SW 1271 (cell line): Measurements from ENCODE around the gene APOL2.
"Not testable (repeated sequence)": the region's sequence is repeated elsewhere in the genome, so short reads cannot be mapped to it uniquely, and the experiment has no call there.

ENCODE experiments used
- DNase-seq, 2 experiments: peaks; one replicate each; lab custom pipeline; 2025; lab: John Stamatoyannopoulos, UW

APOL2 gene

GRCh38 chr22:36243986-36244385, 4.7 kb upstream of the APOL2 start:
- no peak for DNase-seq

- DNase-seq, result no peak
Measured at GRCh38 chr22:36239150-36239400, 252 bp downstream of the APOL2 start.

DNA sequence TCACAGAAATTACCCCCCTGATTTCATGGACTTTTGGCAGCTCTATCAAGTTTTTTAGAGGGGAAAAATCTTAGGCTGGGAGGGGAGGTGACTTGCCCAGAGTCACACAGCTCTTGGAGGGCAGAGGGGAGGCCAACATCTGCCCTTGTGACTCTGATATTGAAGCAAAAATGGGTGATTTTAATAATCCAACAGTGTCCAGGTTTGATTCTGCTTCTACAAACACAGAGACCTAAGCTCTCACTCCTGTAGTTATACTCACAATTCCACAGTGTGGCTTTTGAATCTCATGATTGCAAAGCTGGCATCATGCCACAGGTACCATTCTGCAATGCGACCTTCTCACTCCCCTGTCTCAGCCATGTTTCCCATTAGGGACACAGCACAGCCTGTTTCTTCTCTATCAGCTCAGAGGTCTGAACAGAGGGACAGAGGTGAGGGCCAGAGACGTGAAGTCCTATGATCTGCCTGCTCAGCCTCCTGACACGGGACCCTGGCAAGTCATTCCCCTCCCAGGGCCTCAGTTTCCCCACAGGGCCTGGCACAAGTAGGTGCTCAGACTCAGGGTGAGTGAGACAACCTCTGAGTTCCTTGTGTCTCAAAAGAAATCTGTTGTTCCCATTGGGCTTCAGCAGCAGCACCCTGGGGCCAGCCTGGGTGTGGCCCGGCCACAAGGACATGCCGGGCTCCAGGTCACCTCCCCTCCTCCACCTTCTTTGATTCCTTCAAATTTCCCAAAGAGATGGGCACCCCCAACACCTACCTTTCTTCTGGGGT, 766 bp downstream of the APOL2 start:
- no peak for DNase-seq

DNA sequence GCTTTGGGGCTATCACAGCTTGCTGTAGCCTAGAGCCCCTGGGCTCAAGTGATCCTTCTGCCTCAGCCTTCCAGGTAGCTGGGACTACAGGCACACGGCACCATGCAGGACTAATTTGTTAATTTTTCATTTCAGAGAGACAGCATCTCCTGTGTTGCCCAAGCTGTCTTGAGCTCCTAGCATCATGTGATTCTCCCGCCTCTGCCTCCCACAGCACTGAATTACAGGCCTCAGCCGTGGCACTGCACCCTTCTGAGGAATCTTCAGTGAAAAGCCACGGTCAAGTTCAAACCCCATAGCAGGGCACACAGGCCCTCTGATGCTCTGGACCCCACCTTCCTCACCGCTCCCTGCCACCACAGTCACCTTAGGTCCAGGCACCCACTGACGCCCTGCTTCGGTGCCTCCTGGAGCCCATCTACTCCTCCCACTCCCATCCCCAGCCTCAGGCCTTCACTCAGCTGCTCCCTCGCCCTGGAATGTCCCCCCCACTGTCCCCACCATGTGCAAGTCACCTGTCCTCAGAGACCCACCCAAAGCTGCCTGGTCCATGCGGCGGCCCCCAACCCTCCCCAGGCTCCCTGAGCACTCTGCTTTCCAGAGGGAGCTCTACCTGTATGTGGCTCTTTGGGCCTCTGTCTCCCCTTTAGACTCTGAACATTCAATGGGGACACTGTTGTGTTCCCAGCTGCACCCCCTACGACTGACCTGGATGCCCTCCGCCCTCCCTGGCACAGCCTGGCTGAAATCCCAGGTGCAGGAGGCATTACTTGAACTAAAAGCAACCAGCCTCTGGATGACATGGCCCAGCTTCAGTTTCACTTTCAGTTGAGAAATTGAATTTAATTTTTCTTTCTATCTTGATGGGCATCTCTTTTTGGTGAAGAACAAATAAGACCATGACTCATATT, 1.6 kb downstream of the APOL2 start:
- no peak for DNase-seq

- no peak for DNase-seq
Measured at GRCh38 chr22:36236388-36237319, 2.7 kb downstream of the APOL2 start.

GRCh38 chr22:36235585-36235984, 3.7 kb downstream of the APOL2 start:
- no peak for DNase-seq

GRCh38 chr22:36234919-36235318, 4.4 kb downstream of the APOL2 start:
- DNase-seq, result no peak

DNA sequence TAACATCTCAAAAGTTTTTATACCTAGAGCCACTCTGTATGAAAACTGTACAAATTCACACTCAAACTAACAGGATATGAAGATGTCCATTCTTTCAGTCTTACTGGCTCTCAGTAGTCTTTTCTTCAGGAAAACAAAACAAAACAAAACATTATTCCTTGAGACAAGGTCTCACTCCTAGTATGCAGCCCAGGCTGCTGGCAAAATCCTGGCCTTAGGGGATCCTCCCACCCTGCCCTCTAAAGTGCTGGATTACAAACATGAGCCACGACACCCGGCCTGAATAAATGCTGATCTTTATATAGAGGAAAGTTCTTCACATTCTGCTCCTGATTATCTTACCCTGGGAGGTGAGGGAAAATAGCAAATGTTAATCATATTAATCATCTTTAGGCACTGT, 5.1 kb downstream of the APOL2 start:
- DNase-seq, result no peak

- DNase-seq, result no peak
Measured at GRCh38 chr22:36233796-36234195, 5.5 kb downstream of the APOL2 start.

DNA sequence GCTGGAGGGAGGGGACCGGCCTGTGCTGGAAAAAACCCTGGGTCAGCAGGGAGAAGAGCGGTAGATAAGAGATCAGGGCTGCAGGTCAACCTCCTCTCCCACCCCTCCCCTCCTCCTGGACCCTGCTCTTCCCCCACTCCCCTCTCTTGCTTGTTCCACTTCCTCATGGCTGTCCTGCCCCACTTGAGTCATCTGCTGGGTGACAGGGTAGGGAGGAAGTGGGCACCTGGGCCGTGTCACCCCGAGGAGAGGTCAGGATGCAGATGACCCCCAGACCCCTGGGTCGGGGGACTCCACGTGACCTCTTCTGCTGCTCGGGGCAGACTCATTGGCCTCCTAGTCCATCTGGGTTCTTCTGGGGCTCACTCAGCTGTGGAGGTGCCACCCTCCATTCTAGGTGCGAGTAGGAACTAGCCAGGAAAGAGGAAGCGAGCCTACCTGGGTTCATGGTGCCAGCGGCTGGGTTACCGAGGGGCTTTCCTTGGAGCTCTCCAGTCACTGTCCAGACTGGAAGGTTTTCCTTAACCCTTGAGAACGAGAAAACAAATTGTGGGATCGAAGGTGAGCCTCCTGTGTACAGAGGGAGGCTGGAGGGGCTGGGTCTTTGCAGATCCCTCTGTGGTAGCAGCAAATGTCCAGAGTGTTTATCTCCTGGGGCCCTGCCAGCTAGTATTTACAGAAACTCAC, 6.5 kb downstream of the APOL2 start:
- DNase-seq, result no peak

- DNase-seq, result not testable (repeated sequence)
Measured at GRCh38 chr22:36231051-36231450, 8.3 kb downstream of the APOL2 start.

DNA sequence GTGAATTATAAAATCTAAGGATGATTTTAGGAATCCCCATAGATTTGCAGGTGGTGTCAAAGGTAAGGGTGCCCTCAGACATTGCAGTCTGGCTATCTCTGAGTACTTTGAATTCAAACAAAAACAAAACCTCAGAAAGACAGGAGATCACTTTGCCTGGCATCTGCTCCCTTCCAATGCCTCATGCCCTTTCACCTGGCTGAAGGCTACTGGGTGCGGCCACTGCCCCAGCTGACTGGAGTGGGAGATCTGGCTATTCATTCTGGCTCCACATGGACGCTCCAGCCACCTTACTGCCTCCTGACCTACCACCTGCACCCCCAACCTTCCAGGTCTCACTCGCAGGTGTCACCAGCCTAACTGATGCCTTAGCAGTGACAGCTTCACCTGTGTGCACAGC, 9.7 kb downstream of the APOL2 start:
- DNase-seq, result not testable (repeated sequence)

DNA sequence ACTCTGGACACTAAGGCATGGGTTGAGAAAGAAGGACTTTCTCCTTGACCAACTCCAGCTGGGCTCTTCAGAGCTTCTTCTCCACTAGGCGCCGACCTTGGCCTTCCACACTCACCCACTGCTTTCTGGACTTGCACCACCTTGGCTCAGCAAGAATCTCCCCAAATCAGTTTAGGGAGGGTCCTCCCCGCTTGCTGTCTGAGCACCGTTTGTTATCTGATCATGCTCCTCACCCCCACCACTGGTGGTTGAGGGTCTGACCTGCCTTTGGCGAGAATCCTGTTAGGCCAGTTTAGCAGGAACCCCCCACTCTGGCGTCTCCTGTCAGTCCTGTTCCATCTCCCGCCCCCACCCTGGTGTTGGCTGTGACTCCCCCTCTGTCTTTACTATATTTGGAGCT, 10.4 kb downstream of the APOL2 start:
- DNase-seq, result no peak

DNA sequence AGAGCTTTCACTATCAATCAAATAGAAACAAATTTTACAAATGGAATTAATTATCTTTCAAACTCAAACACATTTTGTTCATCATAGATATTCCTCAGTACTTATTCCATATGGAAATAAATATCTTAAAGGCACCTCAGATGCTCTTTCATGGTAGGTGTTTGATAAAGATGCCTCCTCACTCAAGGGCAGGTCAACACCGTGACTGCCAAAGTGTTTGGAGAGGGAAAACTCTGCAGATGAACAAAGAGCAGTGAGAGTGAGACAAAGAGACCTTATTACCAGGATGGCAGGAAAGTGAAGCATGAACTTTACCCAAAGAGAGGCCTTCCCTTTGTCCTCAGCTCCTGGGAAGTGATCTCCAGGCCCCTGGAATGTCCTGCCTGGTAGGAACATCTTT, 11.0 kb downstream of the APOL2 start:
- not testable (repeated sequence) for DNase-seq

DNA sequence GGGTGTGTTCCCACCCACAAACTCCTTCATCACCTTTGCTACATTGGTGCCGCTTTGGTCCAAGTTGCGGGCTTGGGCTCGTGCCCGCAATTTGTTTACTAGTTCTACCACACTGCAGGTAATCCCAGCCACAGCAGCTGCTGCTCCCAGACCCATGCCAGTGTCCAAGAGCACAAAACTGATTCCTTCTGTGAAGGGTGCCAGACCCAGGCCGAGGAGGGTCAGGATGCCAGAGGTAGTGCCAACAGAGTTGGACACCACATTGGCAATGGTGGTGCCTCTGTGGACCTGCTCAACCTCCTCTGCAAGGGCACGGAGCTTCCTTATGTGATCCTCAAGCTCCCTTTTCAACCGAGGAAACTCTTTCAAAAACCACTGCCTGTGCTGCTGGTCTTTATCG, 11.5 kb downstream of the APOL2 start:
- no peak for DNase-seq

GRCh38 chr22:36227396-36227795, 11.9 kb downstream of the APOL2 start:
- DNase-seq, result no peak

DNA sequence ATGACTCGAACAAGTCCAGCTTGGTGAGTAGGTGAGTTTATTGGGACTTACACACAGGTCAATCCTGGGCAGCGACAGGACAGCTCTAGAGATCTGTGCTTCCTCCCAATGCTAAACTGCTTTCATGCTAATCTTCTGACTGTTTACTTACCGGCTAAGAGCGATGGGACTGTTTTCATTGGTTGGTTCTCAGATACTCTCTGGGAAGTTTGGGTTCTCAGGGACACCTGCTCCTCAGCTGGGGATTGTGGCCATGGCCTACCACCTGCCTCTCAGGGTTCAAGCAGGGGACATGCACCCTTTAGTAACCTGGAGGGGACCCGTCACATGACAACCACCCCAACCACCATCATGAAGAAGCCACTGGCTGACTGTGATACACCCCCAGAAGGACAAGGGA, 13.1 kb downstream of the APOL2 start:
- no peak for DNase-seq

DNA sequence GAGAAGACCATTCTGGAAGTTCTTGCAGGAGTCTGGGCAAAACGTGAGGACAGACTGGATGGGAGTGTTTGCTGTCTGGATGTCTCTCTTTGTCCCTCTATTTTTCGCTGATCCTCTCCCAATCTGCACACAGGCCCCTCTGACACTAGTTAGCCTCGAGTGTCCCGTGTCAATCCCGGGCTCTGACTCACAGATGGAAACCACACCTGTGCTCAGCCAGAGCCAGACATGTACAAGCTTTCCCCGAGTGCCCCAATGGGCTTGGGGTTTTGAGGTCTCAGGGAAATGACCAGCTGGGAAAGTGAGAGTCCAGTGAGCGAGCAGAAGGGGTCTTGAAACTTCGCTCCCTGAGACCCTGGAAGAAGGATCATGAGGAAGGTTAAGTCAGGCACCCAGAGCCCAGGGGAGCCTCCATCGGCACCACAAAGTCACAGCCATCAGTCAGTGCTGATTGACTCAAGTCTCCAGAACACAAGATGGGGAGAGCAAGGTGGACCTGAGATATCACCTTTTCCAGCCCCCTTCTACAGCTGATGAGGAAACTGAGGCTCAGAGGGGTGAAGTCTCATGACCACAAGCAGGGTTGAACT, 13.9 kb downstream of the APOL2 start:
- DNase-seq, result no peak

DNA sequence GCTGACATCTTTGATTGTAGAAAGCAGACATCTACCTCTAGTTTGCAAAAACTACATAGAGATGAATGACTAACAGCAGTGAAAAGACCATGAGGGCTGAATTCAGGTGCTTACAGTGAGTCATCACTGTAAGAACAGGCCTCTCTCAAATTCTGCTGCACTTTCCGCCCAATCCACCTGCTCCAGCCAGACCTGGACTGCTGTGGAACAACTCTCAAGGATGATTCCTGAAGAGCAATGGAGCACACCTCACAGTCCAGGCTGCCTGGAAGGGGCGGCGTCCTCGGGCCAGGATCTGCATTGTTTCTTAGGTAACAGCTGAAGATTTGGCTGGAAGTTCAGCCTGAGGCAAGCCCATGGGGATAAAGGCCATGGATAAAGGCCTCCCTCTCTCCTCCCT, 15.1 kb downstream of the APOL2 start:
- DNase-seq, result no peak

DNA sequence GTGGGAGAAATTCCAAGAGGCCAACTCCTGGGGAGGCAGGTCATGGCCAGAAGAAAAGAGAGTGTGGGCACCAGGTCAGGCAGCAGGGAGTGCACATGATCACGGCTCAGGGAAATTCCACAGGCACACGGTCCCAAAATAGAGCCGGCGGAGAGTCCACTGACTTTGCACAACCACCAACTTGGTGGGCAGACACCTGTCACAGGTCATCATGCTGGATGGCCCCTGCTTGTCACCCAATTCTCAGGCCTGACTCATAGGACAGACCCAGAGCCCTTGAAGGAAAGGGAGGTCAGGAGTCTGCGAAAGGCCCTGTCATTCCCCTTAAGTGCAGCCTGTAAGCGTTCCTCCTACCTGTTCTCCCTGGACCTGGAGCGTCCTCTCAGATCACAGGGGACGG, 15.8 kb downstream of the APOL2 start:
- DNase-seq, result no peak

GRCh38 chr22:36222887-36223450, 16.4 kb downstream of the APOL2 start:
- no peak for DNase-seq
